Measurements from ENCODE around the gene SLC1A2.

GRCh38 chr11:35464308-35464707 is 45.0 kb upstream of the SLC1A2 start:
- TF ChIP-seq CTCF (IDR thresholded peaks at IDR 0.05; ENCODE audit: low read depth, low read length) (no peak), POLR2A (IDR thresholded peaks at IDR 0.05; ENCODE audit: extremely low read depth, insufficient read length) (no peak), MYC (IDR thresholded peaks at IDR 0.05; ENCODE audit: low read depth, low read length) (no peak)
